HG02885 (cell line): ENCODE results near the gene SNCB.

ENCODE experiments used
- ATAC-seq: cut with Tn5 transposase; IDR thresholded peaks from one replicate; pipeline ENCODE4 v1.9.1; 2021; ENCODE audit warnings: mild to moderate bottlenecking; ENCODE audit not compliant: unreplicated experiment, poor library complexity

Gene SNCB

DNA sequence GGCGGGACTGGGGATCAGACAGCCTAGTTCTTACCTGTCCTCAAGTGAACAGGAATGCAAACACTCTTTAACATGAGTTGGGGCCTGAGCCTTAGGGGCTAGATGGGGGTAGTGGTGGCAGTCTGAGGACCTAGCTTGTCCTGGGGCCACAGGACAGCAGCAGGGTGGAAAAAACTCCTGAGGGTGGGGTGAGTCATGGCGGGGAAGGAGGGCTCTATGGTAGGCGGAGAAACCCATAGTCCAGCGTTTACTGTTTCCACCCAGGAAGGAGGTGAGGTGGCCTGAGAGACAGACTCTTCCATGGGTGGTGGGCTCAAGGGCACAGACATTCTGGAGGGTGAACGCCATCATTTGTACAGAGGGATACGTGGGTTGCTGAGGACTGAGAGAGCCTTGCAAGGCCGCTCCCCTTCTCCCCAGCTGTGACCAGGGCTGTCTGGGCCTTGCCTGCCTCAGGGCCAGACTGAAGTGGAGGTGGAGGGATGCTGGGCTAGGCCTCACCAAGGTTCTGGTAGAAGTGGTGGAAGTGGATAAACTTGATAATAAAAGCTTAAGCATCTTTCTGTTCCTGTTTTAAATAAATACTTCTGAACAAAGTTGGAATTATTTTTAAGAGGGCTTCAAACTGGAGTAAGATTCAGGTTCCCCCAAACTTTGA lies 15.8 kb upstream of the SNCB start:
- ATAC-seq: no peak

DNA sequence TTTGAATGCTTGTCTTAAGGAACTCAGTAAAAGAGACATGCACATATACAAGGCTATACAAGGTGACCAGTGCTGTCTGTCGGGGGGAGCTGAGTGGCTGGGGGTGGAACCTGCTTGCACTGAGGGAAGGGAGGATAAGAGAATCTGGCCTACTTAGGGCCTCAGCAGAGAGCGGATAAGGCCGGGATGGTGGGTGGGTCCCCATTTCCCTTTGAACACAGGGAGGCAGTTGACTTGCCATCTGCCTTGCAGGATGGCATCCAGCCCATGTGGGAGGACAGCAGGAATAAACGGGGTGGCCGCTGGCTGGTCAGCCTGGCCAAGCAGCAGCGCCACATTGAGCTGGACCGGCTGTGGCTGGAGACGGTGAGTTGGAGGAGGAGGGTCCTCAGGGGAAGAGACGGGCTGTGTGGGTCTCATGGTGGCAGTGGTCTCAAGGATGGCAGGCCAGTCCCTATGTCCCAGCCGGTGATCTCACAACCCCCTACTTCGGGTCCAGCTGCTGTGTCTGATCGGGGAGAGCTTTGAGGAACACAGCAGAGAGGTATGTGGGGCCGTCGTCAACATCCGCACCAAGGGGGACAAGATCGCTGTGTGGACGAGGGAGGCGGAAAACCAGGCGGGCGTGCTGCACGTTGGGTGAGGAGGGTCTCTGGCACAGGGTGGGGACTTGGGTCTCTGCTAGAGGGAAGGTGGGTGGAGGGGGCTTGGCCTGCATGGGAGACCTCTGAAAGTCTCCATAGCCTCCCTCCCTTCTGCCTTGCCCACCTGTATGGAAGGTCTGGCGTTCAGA lies 14.7 kb upstream of the SNCB start:
- no peak for ATAC-seq

DNA sequence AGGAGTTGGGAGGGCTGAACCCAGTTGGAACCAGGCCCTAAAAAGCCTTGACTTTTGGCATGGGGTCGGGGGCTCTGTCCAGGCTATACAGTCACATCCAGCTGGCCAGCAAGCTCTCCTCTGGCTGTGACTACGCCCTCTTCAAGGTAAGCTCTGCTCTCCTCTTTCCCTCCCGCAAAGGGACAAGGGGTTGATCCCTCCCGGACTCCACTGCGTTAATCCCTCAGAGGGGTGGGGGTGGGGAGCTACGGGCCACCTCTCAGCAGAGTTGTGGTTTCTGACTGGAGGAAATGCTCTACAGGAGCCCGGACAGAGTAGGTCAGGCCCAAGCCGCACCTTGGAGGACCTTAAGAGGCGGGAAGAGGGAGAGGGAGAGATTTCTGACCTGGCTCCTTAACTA lies 14.0 kb upstream of the SNCB start:
- no peak for ATAC-seq

DNA sequence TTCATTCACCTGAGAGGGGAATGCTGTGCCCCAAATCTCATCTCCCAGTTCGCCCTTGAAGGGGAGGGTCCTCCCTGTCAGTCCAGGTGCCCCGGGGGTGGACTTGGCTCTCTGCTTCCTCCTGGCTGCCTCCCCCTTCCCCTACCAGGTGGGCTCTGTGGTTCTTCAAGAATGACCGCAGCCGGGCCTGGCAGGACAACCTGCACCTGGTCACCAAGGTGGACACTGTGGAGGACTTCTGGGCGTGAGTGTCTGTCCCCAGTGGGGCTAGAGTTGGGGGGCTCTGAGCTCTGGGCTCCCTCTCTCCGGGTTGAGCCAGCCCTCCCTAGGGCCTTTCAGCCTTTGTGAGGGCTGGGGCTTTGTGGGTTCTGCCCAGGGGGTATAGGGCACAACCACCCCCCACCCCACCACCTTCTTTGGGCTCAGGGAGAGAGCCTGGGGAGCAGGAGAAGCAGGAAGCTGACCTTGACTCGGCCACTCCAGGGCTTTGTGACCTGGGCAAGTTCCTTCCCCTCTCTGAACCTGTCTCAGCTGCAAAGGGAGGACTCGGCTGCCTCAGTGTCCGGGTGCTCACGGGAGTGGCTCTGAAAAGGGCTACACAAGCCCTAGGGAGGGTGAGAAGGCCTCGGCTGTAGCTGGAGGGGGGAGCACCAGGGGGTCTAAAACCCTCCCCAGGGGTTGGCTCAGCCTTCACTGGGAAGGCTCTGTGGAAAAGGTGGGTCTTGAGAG lies 13.3 kb upstream of the SNCB start:
- ATAC-seq: no peak

DNA sequence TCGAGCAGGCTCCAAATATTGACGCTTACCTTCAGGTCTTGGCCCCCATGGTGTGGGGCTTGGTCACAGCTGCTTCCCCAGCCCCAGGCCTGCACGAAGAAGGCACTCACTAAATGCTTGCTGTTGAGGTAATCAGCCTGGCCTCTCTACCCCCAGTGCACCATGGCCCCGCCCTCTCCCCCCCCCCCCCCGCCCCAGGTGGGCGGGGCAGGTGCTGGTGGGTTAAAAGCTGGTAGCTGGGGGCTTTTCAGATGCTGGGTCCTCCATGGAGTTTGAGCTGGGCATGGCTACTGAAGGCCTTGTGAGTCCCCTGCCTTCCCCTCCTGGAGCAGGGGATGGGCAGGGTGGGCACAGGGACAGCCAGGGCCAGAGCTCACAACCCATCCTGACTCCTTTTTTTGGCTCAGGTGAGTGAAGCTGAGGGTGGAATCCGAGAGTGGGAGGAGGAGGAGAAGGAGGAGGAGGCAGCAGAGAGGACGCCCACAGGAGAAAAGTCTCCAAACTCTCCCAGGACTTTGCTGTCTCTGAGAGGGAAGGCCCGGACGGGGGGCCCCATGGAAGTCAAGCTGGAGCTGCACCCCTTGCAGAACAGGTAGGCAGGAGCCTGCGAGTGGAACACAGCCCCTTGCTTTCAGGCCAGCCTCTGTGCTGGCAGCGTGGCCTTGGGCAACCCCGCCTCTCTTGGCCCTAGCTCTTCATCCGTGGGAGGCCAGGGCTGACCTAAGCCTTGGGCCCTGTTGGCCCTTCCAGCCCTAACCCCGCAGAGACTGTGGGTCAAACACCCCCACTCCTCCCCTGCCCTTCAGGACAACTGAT lies 12.5 kb upstream of the SNCB start:
- ATAC-seq: no peak

DNA sequence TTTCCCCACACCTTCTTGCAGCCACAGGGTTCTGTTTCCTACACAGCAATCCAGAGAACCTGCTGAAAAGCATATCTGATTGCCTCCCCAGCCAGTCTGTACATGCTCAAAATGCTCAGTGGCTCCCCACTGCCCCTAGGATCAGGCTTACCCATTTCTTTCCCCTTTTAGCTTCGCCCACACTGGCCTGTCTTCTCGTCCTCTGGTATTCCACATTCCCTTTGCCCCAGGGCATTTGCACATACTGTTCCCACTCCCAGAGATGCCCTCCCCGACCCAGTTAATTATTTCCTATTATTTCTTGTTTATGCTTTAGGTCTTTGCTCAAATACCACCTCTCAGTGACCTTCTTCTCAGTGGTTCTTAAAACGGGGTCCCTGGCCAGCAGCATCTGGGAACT lies 10.3 kb upstream of the SNCB start:
- ATAC-seq: no peak

DNA sequence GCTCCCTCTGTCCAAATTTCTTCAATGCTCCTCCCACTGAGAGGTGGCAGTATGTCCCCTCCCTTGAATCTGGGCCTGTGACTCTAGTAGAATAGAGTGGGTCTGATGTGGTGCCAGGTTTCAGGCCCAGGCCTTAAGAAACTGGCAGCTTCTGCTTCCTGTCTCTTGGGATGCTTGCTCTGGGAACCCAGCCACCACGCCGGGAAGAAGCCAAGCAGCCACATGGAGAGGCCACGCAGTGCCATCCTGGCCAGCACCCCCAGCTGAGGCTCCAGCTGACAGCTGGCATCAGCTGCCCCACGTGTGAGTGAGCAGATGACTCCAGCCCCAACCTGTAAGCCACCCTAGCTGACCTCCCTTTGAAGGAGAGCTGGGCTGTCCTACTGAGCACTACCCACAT lies 9.6 kb upstream of the SNCB start:
- no peak for ATAC-seq

DNA sequence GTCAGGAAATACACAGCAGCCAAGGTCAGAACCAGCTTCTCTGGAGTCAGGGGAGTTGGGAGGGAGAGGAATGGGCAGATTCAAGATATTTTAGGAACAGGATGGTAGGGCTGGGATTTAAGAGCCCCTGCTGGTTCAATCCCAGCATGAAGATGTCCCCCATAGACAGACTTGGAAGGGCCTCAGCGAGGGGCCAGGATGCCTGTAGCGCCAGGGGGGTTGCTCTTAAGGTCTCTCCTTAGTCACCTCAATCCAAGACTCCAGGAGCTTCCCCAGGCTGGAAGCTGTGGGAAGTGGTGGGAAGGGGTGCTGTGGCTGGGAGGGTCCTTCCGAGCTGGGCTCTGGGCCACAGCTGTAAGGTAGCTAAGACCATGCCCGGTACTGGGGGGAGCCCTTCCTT lies 8.9 kb upstream of the SNCB start:
- no peak for ATAC-seq

DNA sequence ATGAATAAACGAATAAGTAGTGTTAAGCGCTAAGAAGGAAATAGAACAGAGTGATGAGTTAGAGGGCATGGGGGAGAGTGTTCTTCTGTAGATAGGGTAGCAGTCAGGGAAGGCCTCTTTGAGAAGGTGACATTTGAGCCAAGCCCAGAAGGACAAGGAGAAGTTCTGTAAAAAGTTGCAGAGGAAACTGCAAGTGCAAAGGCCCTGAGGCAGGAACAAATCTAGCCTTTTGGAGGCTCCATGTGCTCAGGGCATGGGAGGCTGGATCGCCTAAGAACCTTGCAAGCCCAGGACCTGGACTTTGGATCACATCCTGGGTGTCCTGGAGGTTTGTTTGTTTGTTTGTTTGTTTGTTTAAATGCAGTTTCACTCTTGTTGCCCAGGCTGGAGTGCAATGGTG lies 8.1 kb upstream of the SNCB start:
- no peak for ATAC-seq

DNA sequence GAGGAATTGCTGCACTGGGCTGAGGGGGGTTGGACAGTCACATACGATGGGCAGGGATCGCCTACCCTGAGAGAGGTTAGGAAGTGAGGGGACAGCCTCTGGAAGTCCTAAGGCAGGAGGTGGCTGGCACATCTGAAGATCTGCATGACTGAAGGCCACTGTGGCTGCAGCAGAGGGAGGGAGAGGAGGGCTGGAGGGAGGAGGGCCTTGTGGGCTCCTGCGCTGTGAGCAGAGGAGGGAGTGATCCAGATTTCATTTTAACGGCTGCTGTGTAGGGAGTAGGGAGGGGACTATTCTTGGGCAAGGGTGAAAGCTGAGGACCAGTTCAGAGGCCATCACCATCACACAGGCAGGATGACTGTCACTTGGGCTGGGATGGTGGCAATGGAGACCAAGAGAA lies 7.2 kb upstream of the SNCB start:
- ATAC-seq: no peak

DNA sequence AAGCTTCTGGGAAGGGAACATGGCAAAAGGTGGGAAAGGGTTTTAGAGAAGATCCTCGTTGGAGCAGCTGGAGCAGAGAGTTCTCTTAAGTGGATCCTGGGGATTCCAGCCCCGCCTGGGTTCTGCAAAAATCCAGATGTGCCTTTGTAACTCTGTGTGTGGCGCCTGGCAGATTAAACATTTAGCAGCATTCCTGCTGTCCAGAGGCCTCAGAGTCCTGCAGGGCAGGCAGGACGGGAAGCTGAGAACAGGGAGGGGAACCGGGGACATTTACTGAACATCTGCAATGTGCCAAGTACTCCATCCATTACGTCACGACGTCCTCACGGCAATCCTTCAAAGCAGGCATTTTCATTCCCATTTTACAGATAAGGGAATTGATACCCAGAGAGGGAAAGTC lies 6.1 kb upstream of the SNCB start:
- ATAC-seq: no peak

DNA sequence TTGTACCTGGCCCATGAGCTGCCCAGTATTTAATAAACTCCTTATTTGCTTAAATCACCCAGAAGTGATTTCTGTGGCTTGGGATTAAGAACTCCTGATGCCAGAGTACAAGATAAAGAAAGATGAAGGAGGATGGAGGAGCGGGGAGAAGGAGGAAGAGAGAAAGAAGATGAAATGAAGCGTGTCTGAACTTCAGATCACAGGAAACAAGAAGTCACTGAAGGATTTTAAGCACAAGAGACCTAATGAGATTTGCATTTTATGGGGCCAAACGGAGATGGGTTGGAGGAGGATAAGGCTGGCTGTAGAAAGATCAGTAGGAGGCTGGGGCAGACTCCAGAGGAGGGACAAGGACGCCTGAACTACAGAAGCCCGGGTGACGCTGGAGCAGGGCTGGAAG lies 3.3 kb upstream of the SNCB start:
- ATAC-seq: no peak

DNA sequence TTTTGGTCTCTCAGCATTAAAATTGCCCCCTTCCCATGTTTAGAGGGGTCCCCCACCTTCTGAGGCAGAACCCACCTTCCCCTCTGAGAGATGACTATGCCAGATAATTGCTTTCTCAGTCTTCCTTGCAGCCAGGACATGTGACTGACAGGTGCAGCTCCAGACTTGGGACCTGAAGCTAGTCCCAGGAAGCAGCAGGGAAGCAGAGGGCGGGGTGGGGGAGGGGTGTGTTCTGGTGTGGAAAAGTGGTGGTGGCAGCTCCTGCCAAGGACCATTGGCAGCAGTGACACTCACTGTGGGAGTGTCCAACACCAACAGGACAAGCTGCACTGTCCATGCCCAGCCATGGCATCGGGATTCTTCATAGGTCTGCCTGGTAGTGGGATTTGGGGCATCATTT lies 2.4 kb upstream of the SNCB start:
- no peak for ATAC-seq

DNA sequence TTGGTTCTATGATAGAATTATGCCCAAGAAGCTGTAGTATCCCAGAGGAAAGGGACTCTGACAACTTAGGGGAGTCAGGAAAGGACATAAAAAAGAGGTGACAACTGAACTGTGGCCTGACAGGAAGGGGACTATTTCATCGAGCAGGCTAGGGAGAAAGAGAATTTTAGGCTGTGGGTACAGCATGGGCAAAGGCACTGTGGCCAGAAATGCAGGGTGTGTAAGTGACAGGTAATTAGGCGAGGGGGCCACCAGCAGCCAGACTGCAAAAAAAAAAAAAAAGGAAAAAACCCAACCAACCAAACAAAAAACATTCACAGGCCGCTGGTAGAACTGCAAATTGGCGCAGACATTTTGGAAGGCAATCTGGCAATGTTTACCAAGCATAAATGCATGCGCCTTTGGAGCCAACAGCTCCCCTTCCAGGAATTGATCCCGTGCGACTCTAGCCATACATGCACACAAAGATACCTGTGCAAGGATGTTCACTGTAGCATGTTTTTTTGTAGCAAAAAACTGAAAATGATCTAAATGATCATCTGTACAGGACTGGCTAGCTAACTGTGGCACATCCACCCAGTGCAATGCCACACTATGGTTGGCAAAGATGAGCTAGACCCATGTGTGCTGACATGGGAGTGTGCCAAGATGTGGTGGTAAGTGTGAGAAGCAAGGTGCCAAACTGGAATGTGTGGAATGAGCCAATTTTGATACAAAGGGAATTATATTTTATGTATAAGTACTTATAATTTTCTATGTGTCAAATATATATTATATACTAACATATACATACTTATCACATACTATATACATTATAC lies 1.3 kb upstream of the SNCB start:
- no peak for ATAC-seq

DNA sequence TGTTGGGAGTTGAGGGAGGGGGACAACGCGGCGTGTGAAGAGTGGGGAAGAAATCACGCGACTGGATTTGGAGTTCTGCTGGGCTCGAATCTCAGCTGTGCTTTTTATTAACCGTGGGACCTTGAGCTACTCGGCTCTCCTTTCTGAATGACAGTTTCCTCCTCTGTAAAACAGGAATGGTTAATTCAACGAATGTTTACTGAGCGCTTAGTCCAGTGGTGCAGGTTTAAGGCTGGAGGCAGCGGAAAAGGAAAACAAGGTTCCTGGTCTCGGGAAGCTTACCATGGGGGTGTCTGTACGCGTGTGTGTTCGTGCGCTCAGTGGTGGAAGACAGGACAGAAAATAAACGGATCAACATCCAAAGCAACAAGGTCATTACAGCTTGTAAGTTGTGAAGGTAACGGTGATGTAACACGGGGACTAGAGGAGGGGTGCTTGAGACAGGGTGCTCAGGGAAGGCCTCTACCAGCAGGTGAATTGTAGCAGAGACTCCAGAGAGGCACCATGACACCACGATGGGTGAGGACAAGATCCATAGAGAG lies 418 bp upstream of the SNCB start:
- no peak for ATAC-seq

DNA sequence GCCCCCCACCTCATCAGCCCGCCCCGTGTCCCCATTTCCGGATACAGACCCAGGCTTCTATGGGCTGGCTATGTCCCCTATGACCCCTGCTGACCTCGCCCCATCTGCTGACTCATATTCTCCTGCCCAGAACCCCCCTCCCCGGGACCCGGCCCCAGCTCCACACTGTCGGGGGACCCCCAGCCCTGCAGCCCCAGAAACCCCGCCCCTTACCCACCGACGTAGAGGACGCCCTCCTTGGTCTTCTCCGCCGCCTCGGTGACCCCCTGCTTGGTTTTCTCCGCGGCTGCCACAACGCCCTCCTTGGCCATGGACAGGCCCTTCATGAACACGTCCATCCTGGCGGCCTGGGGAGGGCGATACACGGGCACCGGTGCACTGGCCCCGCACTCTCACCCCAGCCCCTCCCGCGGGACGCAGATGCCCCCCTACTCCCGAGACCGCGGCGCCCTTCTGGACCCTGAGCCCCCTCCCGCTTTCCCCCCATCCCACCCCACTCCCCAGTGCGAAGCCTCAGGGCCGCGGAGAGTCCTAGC lies 949 bp downstream of the SNCB start:
- no peak for ATAC-seq

DNA sequence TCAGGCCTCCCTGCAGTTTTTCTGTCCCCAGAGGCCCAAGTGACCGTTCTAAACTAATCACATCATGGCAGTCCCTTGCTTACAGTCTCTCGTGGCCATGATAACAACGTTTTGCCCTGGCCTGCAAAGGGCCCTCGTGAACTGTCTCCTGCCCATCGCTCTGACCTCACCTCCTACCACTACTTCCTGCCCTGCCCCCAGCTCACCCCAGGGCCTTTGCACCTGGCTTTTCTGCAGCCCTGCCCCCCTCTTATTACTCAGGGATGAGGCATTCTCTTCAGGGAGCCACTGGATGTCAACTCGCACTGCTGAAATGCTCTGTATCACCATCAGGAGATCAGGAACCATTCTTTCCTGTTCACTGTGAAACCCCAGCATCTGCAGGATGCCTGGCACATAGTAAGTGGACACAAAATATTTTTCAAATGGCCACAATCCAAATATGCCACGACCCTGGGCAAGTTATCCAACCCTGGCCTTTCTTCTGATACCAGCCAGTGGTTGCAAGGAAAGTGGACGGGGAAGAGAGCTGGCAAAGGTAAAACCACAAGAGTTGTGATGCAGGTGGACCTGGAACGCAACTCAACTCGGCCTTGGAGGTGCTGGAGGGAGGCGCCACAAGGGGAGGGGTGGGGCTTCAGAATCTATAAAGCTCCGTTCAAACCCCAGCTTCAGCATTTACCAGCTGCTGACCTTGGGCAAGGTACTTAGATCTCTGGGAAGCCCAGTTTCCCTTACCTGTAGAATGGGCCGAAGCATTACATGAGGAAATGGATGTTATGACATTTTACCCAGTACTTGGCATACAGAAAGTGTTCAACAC lies 1.7 kb downstream of the SNCB start:
- no peak for ATAC-seq

DNA sequence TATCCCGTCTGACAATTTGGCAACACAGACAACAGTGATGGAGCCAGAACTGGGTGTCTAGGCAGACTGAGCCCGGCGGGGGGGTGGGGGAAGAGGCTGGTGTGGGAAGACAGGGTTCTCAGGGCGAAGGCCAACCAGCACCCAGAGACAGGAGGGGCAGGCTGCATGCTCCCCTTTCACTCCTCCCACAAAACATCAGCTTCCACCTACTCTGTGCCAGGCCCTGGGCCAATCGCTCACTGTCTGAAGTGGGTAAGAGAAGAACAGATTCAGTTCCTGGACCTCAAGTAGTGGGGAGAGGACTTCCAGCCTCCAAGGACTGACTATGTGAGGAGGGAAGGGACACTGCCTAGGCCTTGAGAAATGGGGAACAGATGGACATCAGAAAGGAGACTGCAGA lies 2.8 kb downstream of the SNCB start:
- no peak for ATAC-seq

DNA sequence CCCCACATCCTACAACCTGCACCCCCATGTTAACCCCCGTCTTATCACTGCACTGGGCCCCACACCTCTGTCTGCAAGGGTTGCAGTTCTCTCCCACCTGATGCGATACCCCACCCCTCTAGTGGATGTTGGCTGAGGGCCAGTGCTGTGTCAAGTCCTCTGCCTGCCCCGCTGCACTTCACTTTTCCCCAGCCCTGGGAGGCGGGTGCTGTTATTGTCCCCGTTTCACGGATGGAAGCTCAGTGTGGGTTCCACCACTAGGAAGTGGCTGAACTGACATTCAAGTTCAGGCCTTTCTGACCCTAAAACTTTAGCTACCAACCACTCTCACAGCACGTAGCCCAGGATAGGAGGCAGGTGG lies 3.5 kb downstream of the SNCB start:
- no peak for ATAC-seq
